ENCODE results near the gene KRT7.
"Not testable (repeated sequence)": the region's sequence is repeated elsewhere in the genome, so short reads cannot be mapped to it uniquely, and the experiment has no call there.

The KRT7 gene

GRCh38 chr12:52245962-52246569, 13.0 kb downstream of the KRT7 start:
- no peak for DNase-seq

GRCh38 chr12:52246720-52247621, 13.9 kb downstream of the KRT7 start:
- no peak for DNase-seq

GRCh38 chr12:52247622-52248540, 14.8 kb downstream of the KRT7 start:
- DNase-seq = no peak

- no peak for DNase-seq
These were observed 15.8 kb downstream of the KRT7 start for GRCh38 chr12:52248541-52249461.

- no peak for DNase-seq
These were observed 16.5 kb downstream of the KRT7 start for GRCh38 chr12:52249511-52250047.

- DNase-seq = no peak
These were observed 17.3 kb downstream of the KRT7 start for GRCh38 chr12:52250048-52250990.

GRCh38 chr12:52251367-52252051, 18.5 kb downstream of the KRT7 start:
- no peak for DNase-seq

GRCh38 chr12:52252175-52252615, 19.2 kb downstream of the KRT7 start:
- not testable (repeated sequence) for DNase-seq

GRCh38 chr12:52252728-52253343, 19.8 kb downstream of the KRT7 start:
- DNase-seq = no peak

GRCh38 chr12:52253391-52254179, 20.5 kb downstream of the KRT7 start:
- no peak for DNase-seq

- no peak for DNase-seq
These were observed 21.3 kb downstream of the KRT7 start for GRCh38 chr12:52254180-52254964.

GRCh38 chr12:52254965-52255751, 22.1 kb downstream of the KRT7 start:
- no peak for DNase-seq

GRCh38 chr12:52255926-52256583, 23.0 kb downstream of the KRT7 start:
- no peak for DNase-seq

GRCh38 chr12:52256584-52256935, 23.5 kb downstream of the KRT7 start:
- DNase-seq = no peak

- DNase-seq = no peak
These were observed 24.1 kb downstream of the KRT7 start for GRCh38 chr12:52257074-52257551.

GRCh38 chr12:52257922-52258321, 24.9 kb downstream of the KRT7 start:
- DNase-seq = not testable (repeated sequence)

Measured in CD4-positive, alpha-beta T cell treated with Interleukin-4 for 1 hour (primary cell).